NCI-H2196 (cell line): ENCODE measurements around the gene COPZ2.
A peak's percentile ranks its signal among the peaks of the same experiment; 100 is the strongest.
"Not testable (repeated sequence)": the region's sequence is repeated elsewhere in the genome, so short reads cannot be mapped to it uniquely, and the experiment has no call there.

Experiments used
- DNase-seq: peaks from one replicate; lab custom pipeline; 2025; ENCODE audit not compliant: unreplicated experiment; lab: John Stamatoyannopoulos, UW

The COPZ2 gene

GRCh38 chr17:48037036-48037837 is at the start of gene COPZ2:
Gene COPZ2 (minus strand): TSS chr17:48037797. CDS start chr17:48037777, 20 bp downstream.
- DNase-seq = no peak

- no peak for DNase-seq
Measured at GRCh38 chr17:48084932-48085331, 47.3 kb upstream of the COPZ2 start.

DNA sequence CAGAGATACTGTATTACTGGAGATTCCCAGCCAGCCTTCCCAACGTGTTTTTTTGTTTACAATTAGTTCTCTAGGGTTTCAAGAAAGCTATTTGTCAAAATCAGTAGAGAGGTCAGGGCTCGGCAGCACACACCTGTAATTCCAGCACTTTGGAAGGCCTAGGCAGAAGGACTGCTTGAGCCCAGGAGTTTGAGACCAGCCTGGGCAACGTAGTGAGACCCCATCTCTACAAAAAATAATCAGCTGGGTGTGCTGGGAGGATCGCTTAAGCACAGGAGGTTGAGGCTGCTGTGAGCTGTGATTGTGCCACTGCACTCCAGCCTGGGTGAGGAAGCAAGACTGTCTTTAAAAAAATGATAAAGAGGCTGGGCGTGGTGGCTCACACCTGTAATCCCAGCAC is 44.3 kb upstream of the COPZ2 start:
- DNase-seq = no peak

- DNase-seq = not testable (repeated sequence)
Measured at GRCh38 chr17:48077152-48077551, 39.6 kb upstream of the COPZ2 start.

GRCh38 chr17:48074322-48075081 is 36.9 kb upstream of the COPZ2 start:
- peak; percentile 78 for DNase-seq

GRCh38 chr17:48073566-48074094 is 36.0 kb upstream of the COPZ2 start:
- DNase-seq = not testable (repeated sequence)

DNA sequence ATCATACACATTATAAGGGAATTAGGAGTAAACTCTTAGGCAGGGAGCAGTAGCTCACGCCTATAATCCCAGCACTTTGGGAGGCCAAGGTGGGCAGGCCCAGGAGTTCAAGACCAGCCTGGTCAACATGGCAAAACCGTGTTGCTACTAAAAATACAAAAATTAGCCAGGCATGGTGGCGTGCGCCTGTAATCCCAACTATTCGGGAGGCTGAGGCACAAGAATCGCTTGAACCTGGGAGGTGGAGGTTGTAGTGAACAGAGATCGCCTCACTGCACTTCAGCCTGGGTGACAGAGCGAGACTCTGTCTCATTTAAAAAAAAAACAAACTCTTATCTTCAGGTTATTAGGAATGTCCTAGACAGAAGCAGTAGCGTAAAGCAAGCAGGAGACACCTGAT is 35.2 kb upstream of the COPZ2 start:
- not testable (repeated sequence) for DNase-seq

GRCh38 chr17:48071654-48072053 is 34.1 kb upstream of the COPZ2 start:
- no peak for DNase-seq

DNA sequence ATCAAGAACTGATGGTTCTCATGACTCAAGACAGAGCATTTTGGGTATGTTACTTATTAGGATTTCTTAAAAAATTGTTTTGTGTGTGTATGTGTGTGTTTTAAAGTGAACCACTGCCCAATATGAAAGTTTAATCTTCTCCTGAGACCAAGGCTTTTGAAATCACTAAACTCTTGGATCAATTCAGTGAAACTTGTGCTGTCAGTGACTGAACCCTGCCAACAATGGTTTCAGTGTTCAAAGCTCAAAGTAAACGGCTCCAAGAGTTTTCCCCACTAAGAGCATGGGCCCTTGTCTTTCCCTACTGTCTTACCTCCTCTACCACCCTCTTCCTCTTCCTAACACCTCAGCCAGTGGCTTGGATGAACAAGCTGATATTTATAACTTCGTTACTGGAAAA is 32.6 kb upstream of the COPZ2 start:
- no peak for DNase-seq

DNA sequence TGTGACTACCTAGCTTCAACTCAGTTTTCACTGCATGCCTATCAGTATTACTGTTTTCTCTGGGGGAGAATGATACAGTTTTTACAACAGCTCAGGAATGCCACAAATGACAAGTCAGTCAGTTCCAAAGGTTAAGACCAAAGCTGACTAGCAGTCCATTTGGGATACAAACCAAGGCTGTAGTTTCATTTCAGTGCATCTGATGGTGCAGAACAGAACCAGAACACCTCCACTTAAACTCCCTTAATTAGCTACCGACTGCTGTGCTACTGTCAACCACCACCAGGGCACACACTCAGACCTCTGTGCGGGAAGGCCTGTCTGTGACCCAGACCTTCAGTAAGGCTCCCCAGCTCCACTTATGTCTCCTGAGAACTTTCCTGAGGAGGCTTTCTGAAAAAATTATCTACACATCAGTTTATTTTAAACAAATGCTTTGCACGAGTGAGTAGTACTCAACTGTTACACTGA is 30.9 kb upstream of the COPZ2 start:
- DNase-seq = no peak

DNA sequence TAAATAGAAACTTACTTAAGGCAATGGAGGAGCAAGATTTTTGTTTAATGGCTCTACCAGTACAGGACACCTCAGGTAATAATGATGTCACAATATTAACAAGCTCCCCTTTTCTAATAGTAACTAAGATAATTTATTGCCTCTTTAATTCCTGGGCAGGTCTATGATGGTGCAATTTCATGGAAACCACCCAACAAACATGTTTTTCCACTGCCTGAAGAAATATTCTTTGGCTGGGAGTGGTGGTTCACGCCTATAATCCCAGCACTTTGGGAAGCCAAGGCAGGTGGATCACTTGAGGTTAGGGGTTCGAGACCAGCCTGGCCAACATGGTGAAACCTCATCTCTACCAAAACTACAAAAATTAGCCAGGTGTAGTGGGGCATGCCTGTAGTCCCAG is 30.2 kb upstream of the COPZ2 start:
- not testable (repeated sequence) for DNase-seq

DNA sequence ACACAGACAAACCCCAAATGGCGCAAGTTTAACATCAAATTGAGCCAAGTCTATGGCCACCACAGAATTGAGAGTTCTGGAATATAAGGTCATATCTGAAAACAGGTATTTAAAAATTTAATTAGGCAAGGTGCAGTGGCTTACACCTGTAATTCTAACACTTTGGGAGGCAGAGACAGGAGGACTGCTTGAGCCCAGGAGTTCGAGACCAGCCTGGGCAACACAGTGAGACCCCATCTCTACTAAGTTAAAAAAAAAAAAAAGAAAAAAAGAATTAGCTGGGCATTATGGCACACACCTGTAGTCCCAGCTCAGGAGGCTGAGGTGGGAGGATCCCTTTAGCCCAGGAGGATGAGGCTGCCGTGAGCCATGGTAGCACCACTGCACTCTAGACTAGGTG is 29.6 kb upstream of the COPZ2 start:
- no peak for DNase-seq

DNA sequence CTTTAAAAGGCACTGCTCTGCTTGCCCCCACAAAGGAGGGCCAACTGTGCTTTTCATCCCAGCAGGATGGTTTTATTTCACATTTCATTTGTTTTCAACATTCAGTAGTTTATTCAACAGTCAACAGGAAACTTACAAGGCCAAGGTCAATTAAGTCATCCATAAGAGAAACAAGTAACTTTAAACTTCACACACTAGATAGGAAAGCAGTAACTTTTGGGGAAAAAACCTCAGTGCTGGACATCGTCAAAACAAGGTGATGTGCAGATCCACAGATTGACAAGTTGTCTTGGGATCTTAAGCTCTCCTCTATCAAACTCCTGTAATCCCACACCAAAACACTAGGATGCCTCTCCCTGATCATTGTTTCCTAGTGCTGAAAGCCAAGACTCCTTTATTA is 29.1 kb upstream of the COPZ2 start:
- no peak for DNase-seq

DNA sequence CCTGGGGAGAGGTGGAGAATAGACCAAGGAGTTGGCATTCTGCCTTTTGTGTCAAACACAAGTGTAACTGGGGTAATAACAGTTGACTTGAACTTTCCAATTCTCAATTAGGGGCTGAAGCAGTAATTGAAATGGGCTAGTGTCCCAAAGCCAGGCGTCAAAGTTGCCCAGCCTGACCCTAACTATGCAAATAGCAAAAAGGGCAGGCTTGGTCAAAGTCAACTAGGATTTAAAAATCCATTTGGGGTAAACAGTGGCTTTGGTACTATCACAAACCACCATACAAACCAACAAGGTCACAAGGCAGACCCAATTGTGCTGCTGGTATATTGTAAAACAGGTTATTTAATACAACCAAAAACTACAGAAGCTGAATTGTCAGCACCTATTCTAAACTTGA is 28.6 kb upstream of the COPZ2 start:
- DNase-seq = no peak

- no peak for DNase-seq
Measured at GRCh38 chr17:48064638-48065037, 27.0 kb upstream of the COPZ2 start.

- no peak for DNase-seq
Measured at GRCh38 chr17:48062273-48062672, 24.7 kb upstream of the COPZ2 start.

DNA sequence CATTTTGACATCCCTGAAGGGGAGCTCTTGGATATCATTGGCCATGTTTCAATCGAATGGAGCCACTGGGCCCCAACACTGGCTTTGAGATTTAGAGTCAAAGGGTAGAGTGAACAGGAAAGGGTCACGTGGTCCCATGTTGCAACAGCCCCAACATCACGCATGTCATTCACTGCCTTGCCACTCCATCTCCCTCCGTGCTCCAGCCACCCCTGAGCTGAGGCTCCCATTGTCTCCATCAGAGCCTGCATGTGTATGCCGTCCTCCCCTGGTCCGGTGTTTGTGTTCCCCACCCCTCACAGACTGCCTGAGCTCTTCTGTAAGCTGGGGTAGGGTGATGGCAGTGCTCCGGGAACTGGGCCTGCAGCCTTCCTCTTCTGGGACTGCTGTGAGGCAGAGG is 22.7 kb upstream of the COPZ2 start:
- no peak for DNase-seq

DNA sequence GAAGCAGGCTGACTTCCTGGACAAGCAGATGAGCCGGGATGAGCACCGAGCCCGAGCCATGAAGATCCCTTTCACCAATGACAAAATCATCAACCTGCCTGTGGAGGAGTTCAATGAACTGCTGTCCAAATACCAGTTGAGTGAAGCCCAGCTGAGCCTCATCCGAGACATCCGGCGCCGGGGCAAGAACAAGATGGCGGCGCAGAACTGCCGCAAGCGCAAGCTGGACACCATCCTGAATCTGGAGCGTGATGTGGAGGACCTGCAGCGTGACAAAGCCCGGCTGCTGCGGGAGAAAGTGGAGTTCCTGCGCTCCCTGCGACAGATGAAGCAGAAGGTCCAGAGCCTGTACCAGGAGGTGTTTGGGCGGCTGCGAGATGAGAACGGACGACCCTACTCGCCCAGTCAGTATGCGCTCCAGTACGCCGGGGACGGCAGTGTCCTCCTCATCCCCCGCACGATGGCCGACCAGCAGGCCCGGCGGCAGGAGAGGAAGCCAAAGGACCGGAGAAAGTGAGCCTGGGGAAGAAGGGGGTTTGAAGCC is 21.6 kb upstream of the COPZ2 start:
- no peak for DNase-seq

- DNase-seq = no peak
Measured at GRCh38 chr17:48058393-48059124, 21.0 kb upstream of the COPZ2 start.

DNA sequence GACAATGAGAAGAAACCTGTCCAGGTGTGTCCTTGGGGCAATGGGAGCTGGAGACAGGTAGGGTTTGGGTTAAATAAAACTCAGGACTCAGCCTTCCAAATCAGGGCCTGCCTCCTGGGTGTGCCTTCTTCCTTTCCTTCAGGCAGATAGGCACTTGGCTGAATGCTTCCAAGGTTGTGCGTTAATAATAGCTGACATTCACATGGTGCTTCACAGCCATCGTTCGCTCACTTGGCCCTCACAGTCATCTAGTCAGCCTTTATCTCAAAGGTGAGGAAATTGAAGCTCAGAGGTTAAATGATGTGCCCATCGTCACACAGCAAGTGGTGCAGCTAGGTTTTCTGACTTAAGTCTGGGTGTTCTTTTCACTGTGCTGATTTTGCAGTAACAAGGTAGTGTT is 20.0 kb upstream of the COPZ2 start:
- DNase-seq = no peak

DNA sequence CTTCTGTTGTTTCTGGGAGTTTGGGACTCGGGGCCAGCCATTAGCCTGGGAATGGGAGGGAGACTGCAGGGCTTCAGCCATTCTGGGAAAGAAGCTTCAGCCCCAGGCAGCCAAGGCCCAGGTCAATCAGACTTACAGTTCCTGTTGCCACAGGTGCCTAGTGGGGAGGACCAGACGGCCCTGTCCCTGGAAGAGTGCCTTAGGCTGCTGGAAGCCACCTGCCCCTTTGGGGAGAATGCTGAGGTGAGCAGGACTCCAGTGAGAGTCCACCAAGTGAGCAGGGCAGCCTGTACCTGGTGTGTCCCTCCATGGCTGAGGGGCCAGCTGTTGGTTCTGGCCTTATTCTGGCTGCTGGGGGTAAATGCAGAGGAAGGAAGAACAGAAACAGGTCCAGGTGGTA is 19.3 kb upstream of the COPZ2 start:
- no peak for DNase-seq
